ENCODE data around the gene CT45A9.
"Not testable (repeated sequence)": the region's sequence is repeated elsewhere in the genome, so short reads cannot be mapped to it uniquely, and the experiment has no call there.

CT45A9 gene

GRCh38 chrX:135871712-135872111, at the start of gene CT45A9:
Gene CT45A9, minus strand, starts transcription at chrX:135871812. Its CDS starts 3,751 bp downstream, at chrX:135868061.
- DNase-seq (ENCODE audit: low read depth), result not testable (repeated sequence)

- DNase-seq (ENCODE audit: low read depth), result not testable (repeated sequence)
Observed at GRCh38 chrX:135920516-135920915, 48.9 kb upstream of the CT45A9 start.

- no peak for DNase-seq (ENCODE audit: low read depth)
Observed at GRCh38 chrX:135914404-135914803, 42.8 kb upstream of the CT45A9 start.

- no peak for DNase-seq (ENCODE audit: low read depth)
Observed at GRCh38 chrX:135910251-135910650, 38.6 kb upstream of the CT45A9 start.

- DNase-seq (ENCODE audit: low read depth), result no peak
Observed at GRCh38 chrX:135893294-135893817, 21.7 kb upstream of the CT45A9 start, which contains the start of the genes CT45A10 and SAGE1. Gene CT45A10, minus strand, starts transcription at chrX:135893444. Its CDS starts 8,100 bp downstream, at chrX:135885344. Gene SAGE1, plus strand, starts transcription at chrX:135893716. Its CDS starts 2,527 bp downstream, at chrX:135896243.

GRCh38 chrX:135892781-135893180, 21.2 kb upstream of the CT45A9 start:
- no peak for DNase-seq (ENCODE audit: low read depth)

- no peak for DNase-seq (ENCODE audit: low read depth)
Observed at GRCh38 chrX:135890087-135890585, 18.5 kb upstream of the CT45A9 start.

- not testable (repeated sequence) for DNase-seq (ENCODE audit: low read depth)
Observed at GRCh38 chrX:135888976-135889375, 17.4 kb upstream of the CT45A9 start.

GRCh38 chrX:135888230-135888629, 16.6 kb upstream of the CT45A9 start:
- not testable (repeated sequence) for DNase-seq (ENCODE audit: low read depth)

- DNase-seq (ENCODE audit: low read depth), result not testable (repeated sequence)
Observed at GRCh38 chrX:135882741-135883140, 11.1 kb upstream of the CT45A9 start.

- not testable (repeated sequence) for DNase-seq (ENCODE audit: low read depth)
Observed at GRCh38 chrX:135854438-135854837, 17.2 kb downstream of the CT45A9 start, which contains the start of gene CT45A8. Gene CT45A8, minus strand, starts transcription at chrX:135854538. Its CDS starts 3,755 bp downstream, at chrX:135850783.

GRCh38 chrX:135837180-135837579, 34.4 kb downstream of the CT45A9 start, which contains the start of gene CT45A7:
Gene CT45A7, minus strand, starts transcription at chrX:135837280. Its CDS starts 3,747 bp downstream, at chrX:135833533.
- not testable (repeated sequence) for DNase-seq (ENCODE audit: low read depth)

- DNase-seq (ENCODE audit: low read depth), result not testable (repeated sequence)
Observed at GRCh38 chrX:135819912-135820311, 51.7 kb downstream of the CT45A9 start, which contains the start of gene CT45A2. Gene CT45A2, minus strand, starts transcription at chrX:135820012. Its CDS starts 3,747 bp downstream, at chrX:135816265.
